Thoracic aorta (tissue), 2 donors: Measurements from ENCODE around the gene TRPM2. TPM values are rescaled to one million over a fixed set of nuclear protein-coding genes. Genes with fewer than 3 reads are reported as not detected.

Source experiments
- ATAC-seq: fragments of 150-250 bp; one replicate; pipeline ENCODE4 v1.8.0; 2017; ENCODE audit warnings: low read depth; ENCODE audit not compliant: insufficient number of reproducible peaks, low FRiP score
- DNase-seq: peaks from one replicate; pipeline ENCODE4 v3.0.0-alpha.2; 2020; ENCODE audit warnings: low spot score
- H3K27ac ChIP-seq, 2 donors: fragments of 200-600 bp; sonication (generic); 1 replicate in 1 of 2; 2 replicates in 1 of 2; pipeline ENCODE4 v1.5.1; 2016; ENCODE audit warnings: mild to moderate bottlenecking in 2 of 2, moderate library complexity in 2 of 2
- H3K27me3 ChIP-seq: fragments of 200-600 bp; sonication (generic); replicated peaks from 2 replicates; pipeline ENCODE4 v1.6.0; 2016; ENCODE audit warnings: mild to moderate bottlenecking; ENCODE audit not compliant: insufficient read depth
- H3K36me3 ChIP-seq: fragments of 200-600 bp; sonication (generic); one replicate; pipeline ENCODE4 v1.5.1; 2016
- H3K4me1 ChIP-seq, 2 donors: fragments of 200-600 bp; sonication (generic); 1 replicate in 1 of 2; 2 replicates in 1 of 2; pipeline versions ENCODE4 v1.5.1 to v1.6.0; 2016; ENCODE audit warnings: low read depth in 2 of 2, mild to moderate bottlenecking in 1 of 2; ENCODE audit not compliant: control insufficient read depth in 1 of 2
- H3K4me3 ChIP-seq: fragments of 200-600 bp; sonication (generic); 2 replicates; pipeline ENCODE4 v1.5.1; 2016; ENCODE audit warnings: mild to moderate bottlenecking
- H3K9me3 ChIP-seq: fragments of 200-600 bp; sonication (generic); 2 replicates; pipeline ENCODE4 v1.5.1; 2016
- total RNA-seq, 2 donors: library from RNA; depleted of rRNA; stranded (reverse); fragments of >200 nt; gene quantifications; one replicate each; pipeline versions ENCODE4 v1.1.0 to v1.2.3, GENCODE V29; 2016
- TF ChIP-seq, protein P1 (sequence below): fragments of 200-600 bp; sonication (generic); IDR thresholded peaks from one replicate; pipeline ENCODE4 v1.5.1; 2019; ENCODE audit warnings: antibody characterized with exemption

The TRPM2 gene
- total RNA-seq, 2 donors from 2014 or later: 10.4 to 12.9 TPM

DNA sequence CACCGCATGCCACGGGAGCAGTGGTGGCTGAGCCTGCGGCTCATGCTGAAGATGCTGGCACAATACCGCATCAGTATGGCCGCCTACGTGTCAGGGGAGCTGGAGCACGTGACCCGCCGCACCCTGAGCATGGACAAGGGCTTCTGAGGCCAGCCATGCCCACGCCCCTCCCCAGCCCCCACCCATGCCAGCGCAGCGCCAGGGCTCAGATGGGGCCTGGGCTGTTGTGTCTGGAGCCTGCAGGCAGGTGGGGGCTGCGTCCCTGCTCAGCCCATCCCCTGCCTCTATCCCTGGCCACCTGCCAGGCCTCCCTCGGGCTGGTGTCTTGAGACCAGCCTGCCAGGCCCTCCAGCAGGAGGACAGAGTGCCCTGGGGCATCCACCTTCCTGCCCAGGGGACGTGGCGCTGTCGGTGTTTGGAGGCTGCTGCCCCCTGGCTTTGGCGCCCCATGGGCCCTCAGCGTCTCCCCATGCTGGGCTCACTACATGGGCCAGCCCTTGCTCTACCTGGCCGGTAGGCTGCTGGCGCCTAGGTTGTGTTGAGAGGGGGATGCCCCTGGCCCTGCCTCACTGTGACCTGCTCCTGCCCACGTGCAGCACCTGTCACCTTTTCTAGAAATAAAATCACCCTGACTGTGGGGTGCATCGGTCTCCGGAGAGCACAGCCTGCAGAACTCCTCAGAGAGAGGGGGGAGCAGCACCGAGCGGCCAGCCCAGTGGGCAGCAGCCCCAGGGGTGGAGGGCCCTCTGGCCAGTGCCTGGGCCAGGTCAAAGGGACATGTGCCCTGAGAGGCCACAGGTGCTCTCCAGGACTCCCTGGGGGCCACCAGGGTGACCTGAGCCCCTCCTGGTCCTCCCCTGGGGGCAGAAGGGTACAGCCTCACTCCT lies 26.5 kb upstream of the TRPM2 start:
- no peak for ATAC-seq
- DNase-seq: no peak
- no peak overlapping the region for H3K27ac ChIP-seq
- H3K27me3 ChIP-seq: no peaks in the 10 kb centered on the region
- TF ChIP-seq, protein P1, sequence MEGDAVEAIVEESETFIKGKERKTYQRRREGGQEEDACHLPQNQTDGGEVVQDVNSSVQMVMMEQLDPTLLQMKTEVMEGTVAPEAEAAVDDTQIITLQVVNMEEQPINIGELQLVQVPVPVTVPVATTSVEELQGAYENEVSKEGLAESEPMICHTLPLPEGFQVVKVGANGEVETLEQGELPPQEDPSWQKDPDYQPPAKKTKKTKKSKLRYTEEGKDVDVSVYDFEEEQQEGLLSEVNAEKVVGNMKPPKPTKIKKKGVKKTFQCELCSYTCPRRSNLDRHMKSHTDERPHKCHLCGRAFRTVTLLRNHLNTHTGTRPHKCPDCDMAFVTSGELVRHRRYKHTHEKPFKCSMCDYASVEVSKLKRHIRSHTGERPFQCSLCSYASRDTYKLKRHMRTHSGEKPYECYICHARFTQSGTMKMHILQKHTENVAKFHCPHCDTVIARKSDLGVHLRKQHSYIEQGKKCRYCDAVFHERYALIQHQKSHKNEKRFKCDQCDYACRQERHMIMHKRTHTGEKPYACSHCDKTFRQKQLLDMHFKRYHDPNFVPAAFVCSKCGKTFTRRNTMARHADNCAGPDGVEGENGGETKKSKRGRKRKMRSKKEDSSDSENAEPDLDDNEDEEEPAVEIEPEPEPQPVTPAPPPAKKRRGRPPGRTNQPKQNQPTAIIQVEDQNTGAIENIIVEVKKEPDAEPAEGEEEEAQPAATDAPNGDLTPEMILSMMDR: no peak
- no peaks in the 10 kb centered on the region for H3K9me3 ChIP-seq
- H3K36me3 ChIP-seq: peaks cover 35% of the 10 kb centered on the region
- no peak overlapping the region for H3K4me3 ChIP-seq
- H3K4me1 ChIP-seq: no peaks in the 10 kb centered on the region

DNA sequence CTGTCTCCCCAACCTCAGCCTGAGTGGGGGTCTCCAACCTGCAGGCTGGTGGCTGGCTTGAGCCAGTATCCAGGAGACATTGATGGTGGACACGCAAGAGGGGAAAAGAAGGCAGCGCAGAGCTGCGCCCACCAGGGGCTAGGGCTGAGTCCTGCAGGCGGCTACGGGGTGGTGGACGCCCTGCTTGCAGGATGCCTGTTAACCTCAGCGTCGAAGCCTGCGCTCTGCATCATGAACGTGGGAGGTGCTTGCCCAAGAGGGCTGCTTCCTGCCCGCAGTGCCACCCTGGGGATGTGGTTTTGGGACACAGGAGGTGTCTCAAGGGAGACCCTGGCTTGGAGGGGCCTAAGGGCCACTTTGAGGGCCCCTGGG lies 25.8 kb upstream of the TRPM2 start:
- H3K9me3 ChIP-seq: no peaks in the 10 kb centered on the region
- no peak for DNase-seq
- H3K27ac ChIP-seq: no peak overlapping the region
- no peak overlapping the region for H3K4me3 ChIP-seq
- peaks cover 30% of the 10 kb centered on the region for H3K36me3 ChIP-seq
- H3K27me3 ChIP-seq: no peaks in the 10 kb centered on the region
- H3K4me1 ChIP-seq: no peaks in the 10 kb centered on the region
- ATAC-seq: no peak
- TF ChIP-seq, protein P1: no peak

DNA sequence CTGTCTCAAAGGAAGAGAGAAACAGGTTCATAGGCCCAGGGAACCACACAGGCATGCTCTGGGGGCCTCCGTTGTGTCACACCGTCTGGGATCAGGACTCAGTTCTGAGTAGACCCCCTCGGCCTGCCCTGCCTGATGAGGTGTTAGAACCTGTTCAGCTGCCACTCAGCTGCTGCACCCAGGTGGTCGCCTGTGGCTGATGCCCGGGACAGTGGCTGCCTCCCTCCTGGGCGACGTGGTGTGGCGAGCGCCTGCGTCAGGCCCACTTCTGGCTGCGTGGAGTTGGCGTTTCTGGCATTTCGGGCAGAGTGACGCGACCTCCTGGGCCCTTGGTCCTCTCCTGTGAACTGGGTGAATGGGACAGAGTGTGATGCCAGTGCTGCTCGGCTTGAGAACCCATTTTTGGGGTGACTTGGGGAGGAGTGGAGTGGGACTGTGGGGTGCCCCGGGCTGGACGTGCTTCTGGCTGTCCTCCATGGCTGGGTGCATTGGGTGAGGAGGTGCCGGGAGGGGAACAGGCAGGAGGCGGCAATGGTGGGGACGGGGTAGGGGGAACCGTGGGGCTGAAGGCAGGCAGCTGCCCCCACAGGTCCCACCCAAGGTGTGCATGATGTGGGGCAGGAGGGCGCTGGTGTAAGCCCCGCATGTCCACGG lies 25.1 kb upstream of the TRPM2 start:
- no peaks in the 10 kb centered on the region for H3K4me1 ChIP-seq
- no peaks in the 10 kb centered on the region for H3K27me3 ChIP-seq
- no peaks in the 10 kb centered on the region for H3K9me3 ChIP-seq
- TF ChIP-seq, protein P1: no peak
- no peak overlapping the region for H3K27ac ChIP-seq
- DNase-seq (no peak), ATAC-seq (no peak)
- peaks cover 22% of the 10 kb centered on the region for H3K36me3 ChIP-seq
- no peak overlapping the region for H3K4me3 ChIP-seq

DNA sequence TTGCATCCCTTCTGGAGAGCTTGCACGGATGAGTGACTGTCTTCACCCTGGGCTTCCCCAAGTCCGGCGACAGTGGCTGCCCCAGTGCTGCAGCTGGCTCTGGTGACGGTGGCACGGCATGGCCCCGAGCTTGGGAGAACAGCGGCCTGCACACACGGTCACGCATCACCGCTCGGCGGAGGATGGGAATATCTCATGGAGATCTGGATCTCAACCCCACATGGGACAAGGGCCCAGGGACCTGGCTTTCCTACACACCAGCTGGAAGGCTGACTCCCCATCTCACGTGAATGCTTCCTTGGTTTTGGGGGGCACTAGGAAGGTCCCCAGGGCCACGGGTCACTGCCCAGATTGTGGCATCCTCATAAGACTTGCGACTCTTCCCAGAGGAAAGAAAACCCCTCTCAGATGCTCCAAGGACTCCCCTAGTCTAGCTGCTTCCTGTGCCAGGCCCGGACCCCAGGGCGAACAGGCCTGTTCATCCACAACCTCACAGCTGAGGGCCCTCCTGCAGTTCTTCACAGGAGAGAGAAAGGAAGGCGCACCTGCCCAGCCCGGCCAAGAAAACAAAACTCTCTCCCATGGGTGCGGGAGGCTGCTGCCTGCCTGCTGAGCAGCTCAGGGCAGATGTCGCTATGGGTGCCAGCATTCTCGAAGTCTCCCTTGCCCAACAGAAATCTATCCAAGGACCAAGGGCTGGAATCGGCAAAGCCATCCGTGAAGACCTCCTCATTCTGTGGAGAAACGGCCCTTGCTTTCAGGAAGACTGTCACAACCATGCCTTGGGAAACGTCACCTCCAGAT lies 24.1 kb upstream of the TRPM2 start:
- DNase-seq (no peak), ATAC-seq (no peak)
- Histone ChIP-seq H3K4me3 (no peak overlapping the region), H3K9me3 (no peaks in the 10 kb centered on the region), H3K27me3 (no peaks in the 10 kb centered on the region), H3K4me1 (no peaks in the 10 kb centered on the region), H3K36me3 (peaks cover 21% of the 10 kb centered on the region), H3K27ac (no peak overlapping the region)
- TF ChIP-seq, protein P1: no peak
